Nephron (organoid): ENCODE data around the gene CCSAP.

Experiments
- H3K27ac Mint-ChIP-seq, 3 experiments: 2 replicates each; pipeline ENCODE4 v1.8.0; 2020; ENCODE audit warnings: mixed read lengths in 3 of 3, mild to moderate bottlenecking in 2 of 3, moderate library complexity in 1 of 3
- H3K27me3 Mint-ChIP-seq: 2 replicates; pipeline ENCODE4 v1.8.0; 2021; ENCODE audit warnings: low read depth, mild to moderate bottlenecking, moderate library complexity, mixed read lengths
- H3K36me3 Mint-ChIP-seq: 2 replicates; pipeline ENCODE4 v1.8.0; 2020; ENCODE audit warnings: low read depth, mixed read lengths
- H3K4me1 Mint-ChIP-seq: 2 replicates; pipeline ENCODE4 v1.8.0; 2020; ENCODE audit warnings: mixed read lengths
- H3K4me3 Mint-ChIP-seq, 3 experiments: 2 replicates each; pipeline ENCODE4 v1.8.0; 2020; ENCODE audit warnings: mild to moderate bottlenecking in 3 of 3, mixed read lengths in 3 of 3, moderate library complexity in 2 of 3
- H3K9me3 Mint-ChIP-seq: 2 replicates; pipeline ENCODE4 v1.8.0; 2020; ENCODE audit warnings: mixed read lengths
- TF ChIP-seq, protein P1 (sequence below), 3 experiments: fragments of 200-600 bp; sonication (generic); IDR thresholded peaks; one replicate each; pipeline ENCODE4 v1.5.0; 2021; ENCODE audit warnings: antibody characterized with exemption in 3 of 3; ENCODE audit not compliant: unreplicated experiment in 3 of 3

The CCSAP gene, protein sequence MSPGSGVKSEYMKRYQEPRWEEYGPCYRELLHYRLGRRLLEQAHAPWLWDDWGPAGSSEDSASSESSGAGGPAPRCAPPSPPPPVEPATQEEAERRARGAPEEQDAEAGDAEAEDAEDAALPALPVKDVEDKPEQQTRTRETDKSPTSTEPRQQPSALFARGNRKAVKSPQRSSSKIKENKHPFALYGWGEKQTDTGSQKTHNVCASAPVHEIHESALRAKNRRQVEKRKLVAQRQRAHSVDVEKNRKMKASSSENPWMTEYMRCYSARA

DNA sequence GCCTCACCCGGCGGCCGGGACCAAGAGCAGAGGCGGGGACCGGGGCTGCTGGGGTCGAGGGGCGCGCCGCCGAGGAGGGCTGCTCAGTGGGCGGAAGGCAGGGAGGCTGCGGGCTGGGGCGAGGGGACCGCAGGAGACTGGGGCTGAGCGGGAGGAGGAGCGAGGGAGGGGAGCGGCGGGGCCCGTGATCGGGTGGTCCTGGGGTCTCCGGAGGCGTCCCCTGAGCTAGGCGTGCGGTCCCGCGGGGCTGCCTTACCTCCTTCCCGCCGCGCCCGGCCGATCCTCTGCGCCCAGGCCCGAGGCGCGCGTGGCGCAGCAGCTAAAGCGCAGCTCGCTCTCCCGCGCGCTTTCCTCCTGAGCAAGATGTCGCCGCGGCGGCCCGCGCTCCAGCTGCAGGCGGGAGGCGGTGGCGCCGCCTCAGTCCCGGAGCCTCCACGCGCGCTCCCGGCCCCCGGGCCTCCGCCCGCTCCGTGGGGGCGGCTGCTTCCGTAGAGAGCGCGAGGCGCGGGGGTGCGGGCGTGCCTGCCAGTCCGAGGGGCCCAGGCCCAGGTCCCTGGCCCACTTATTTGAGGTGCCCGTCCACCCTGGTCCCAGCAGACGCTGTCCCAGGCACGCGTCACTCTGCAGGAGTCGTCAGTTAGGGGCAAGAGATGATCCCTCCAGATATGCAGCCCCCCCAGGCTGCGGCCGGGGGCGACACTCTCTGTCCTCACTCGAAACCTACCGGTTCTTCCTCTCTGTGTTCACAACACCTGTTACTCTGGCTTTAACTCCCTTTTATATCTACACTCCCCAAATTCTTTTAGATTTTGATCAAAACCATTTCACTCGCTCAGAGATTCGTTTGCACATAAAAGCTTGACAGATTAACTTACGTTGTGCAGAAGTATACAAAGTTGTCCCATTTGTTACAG is at the start of gene CCSAP:
TSS of gene CCSAP (minus strand) at position 392 of the 914 bp plus-strand sequence. CDS start 582 bp downstream, outside the sequence.
- H3K9me3 Mint-ChIP-seq = no peaks in the 10 kb centered on the region

DNA sequence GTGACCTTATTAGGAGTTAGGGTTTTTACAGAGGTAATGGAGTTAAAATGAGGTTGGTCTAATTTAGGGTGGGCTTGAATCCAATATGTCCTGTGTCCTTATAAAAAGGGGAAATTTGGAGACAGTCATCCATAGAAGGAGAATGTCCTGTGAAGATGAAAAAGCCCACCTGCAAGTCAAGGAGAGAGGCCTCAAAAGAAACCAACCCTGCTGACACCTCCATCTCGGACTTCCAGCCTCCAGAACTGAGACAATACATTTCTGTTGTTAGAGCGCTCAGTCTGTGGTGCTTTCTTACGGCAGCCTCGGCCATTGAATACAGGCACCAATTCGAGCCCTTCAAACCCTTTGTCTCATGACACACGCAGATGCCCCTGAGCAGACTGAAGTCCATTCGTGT is 47.3 kb upstream of the CCSAP start:
- Mint-ChIP-seq H3K36me3 (no peaks in the 10 kb centered on the region), H3K4me1 (peaks cover 10% of the 10 kb centered on the region), H3K9me3 (no peaks in the 10 kb centered on the region), H3K27me3 (peaks cover 28% of the 10 kb centered on the region), H3K27ac (no peak overlapping the region), H3K4me3 (no peak overlapping the region)
- TF ChIP-seq, protein P1, sequence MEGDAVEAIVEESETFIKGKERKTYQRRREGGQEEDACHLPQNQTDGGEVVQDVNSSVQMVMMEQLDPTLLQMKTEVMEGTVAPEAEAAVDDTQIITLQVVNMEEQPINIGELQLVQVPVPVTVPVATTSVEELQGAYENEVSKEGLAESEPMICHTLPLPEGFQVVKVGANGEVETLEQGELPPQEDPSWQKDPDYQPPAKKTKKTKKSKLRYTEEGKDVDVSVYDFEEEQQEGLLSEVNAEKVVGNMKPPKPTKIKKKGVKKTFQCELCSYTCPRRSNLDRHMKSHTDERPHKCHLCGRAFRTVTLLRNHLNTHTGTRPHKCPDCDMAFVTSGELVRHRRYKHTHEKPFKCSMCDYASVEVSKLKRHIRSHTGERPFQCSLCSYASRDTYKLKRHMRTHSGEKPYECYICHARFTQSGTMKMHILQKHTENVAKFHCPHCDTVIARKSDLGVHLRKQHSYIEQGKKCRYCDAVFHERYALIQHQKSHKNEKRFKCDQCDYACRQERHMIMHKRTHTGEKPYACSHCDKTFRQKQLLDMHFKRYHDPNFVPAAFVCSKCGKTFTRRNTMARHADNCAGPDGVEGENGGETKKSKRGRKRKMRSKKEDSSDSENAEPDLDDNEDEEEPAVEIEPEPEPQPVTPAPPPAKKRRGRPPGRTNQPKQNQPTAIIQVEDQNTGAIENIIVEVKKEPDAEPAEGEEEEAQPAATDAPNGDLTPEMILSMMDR (IDR thresholded peaks at IDR 0.05; ENCODE audit: unreplicated experiment in 3 of 3) = no peak

More for the DNA sequence above, at the start of gene CCSAP:
- H3K27me3 Mint-ChIP-seq = peaks cover 31% of the 10 kb centered on the region
- no peaks in the 10 kb centered on the region for H3K36me3 Mint-ChIP-seq
- peak within 1 kb of the TSS; percentile 58 to 92 (median 69) for H3K27ac Mint-ChIP-seq
- peak within 1 kb of the TSS; percentile 93 to 97 (median 95) for H3K4me3 Mint-ChIP-seq
- H3K4me1 Mint-ChIP-seq = peaks cover 24% of the 10 kb centered on the region
- TF ChIP-seq, protein P1 (IDR thresholded peaks at IDR 0.05; ENCODE audit: unreplicated experiment in 3 of 3) = no peak

DNA sequence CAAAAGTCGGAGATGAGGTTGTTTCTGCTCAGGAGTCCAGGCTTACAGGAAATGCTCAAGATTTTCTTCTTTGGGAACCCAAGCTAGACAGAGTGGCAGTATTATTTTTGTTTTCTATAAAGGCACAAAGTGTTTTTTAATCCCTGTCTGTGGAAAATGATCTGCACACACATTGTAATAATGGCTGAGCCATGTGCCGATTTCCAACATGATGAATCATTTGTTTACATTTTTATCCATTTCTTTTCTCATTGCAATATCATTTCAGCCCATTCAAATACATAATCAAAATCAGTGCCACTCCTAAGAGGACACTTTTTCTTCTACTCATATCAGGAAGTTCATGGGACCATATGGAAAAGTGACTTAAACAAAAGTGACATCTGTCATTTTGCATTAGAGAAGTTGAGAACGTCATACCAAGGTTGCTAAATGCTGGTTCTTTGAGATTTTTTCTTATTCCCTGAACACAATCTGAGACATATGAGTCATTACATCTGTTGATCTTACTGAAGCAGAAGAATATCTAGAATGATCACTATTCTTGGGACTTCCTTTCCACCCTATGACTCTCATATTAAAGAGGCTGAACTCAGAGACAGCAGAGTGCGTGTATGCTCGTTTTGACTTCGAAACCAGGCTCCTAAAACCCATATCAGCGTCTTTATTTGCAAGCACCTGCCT is 46.2 kb upstream of the CCSAP start:
- TF ChIP-seq, protein P1 (IDR thresholded peaks at IDR 0.05; ENCODE audit: unreplicated experiment in 3 of 3) = no peak
- Mint-ChIP-seq H3K4me3 (no peak overlapping the region), H3K4me1 (peaks cover 10% of the 10 kb centered on the region), H3K9me3 (no peaks in the 10 kb centered on the region), H3K27me3 (peaks cover 27% of the 10 kb centered on the region), H3K36me3 (no peaks in the 10 kb centered on the region), H3K27ac (no peak overlapping the region)

DNA sequence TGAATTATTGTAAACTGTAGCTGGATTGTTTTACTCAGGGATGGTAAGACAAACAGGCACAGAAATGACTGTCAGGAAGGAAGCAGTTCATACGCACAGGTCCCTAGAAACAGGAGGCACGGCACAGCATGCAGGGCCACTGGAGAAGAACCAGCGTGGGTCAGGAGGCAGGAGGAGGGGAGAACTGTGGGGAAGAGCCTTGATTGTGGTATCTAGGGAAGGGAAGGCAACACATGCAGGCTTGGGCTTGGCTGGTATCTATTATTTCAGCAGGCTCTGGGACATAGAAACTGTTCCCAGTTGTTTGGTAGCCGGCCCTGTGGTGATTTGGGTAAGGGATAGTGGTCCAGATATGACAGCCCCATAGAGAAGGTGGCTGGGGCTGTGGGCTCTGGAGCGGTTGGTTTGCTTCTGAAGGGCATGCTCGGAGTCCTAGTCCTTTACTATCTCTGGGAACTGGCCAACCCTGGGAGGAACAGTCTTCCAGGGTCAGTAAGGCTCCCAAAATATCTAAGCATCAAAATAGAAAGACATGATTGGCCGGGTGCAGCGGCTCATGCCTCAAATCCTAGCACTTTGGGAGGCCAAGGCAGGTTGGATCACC is 43.1 kb upstream of the CCSAP start:
- Mint-ChIP-seq H3K27me3 (peaks cover 23% of the 10 kb centered on the region), H3K9me3 (no peaks in the 10 kb centered on the region), H3K4me3 (no peak overlapping the region), H3K27ac (peak overlapping the region in 2 of 3 experiments; percentile 37 to 67), H3K4me1 (peaks cover 15% of the 10 kb centered on the region), H3K36me3 (no peaks in the 10 kb centered on the region)
- TF ChIP-seq, protein P1 (IDR thresholded peaks at IDR 0.05; ENCODE audit: unreplicated experiment in 3 of 3) = no peak

DNA sequence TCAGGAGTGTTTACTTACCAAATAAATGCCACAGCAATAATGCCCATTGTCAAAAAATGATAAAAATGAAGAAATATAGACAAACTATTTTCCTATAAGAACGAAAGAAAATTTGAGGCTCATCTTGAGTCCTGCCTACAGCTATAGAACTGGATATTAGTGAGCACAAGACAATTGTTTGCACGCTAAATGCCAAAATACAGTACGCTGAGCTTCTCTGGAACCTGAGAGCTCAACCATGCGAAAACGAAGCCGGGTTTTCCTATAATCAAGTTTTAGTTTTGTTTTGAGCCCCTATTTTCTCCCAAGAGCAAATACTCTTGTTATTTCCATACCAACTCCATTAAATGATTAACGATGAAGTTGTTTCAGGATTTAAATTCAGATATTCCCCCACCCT is 42.0 kb upstream of the CCSAP start:
- TF ChIP-seq, protein P1 (IDR thresholded peaks at IDR 0.05; ENCODE audit: unreplicated experiment in 3 of 3) = no peak
- Mint-ChIP-seq H3K9me3 (no peaks in the 10 kb centered on the region), H3K27ac (peak overlapping the region in 2 of 3 experiments; percentile 5 to 51), H3K4me3 (no peak overlapping the region), H3K27me3 (peaks cover 24% of the 10 kb centered on the region), H3K4me1 (peaks cover 19% of the 10 kb centered on the region), H3K36me3 (no peaks in the 10 kb centered on the region)
